Liver (tissue), 9 donors: ENCODE results near the gene LOX. TPM values are rescaled to one million over a fixed set of nuclear protein-coding genes. Genes with fewer than 3 reads are reported as not detected.

Source experiments
- DNase-seq: peaks from one replicate; pipeline ENCODE4 v3.0.0-alpha.2; 2017; ENCODE audit warnings: low spot score
- H3K27ac ChIP-seq, 2 donors: one replicate each; pipeline ENCODE4 v1.7.0; 2013; ENCODE audit warnings: inconsistent platforms in 2 of 2, low read length in 2 of 2, control low read depth in 1 of 2, low read depth in 1 of 2, mild to moderate bottlenecking in 1 of 2
- H3K27me3 ChIP-seq, 4 donors: one replicate each; pipeline versions ENCODE4 v1.6.1 to v1.7.0; 2013; ENCODE audit warnings: low read length in 3 of 4, inconsistent platforms in 1 of 4, mild to moderate bottlenecking in 1 of 4, moderate library complexity in 1 of 4; ENCODE audit not compliant: control insufficient read depth in 4 of 4, insufficient read depth in 4 of 4
- H3K36me3 ChIP-seq, 4 donors: one replicate each; pipeline versions ENCODE4 v1.6.1 to v1.7.0; 2013; ENCODE audit warnings: low read length in 3 of 4, mild to moderate bottlenecking in 3 of 4, low read depth in 1 of 4, moderate library complexity in 1 of 4; ENCODE audit not compliant: control insufficient read depth in 4 of 4, insufficient read depth in 3 of 4
- H3K4me1 ChIP-seq, 4 donors: one replicate each; pipeline versions ENCODE4 v1.6.1 to v1.7.0; 2013; ENCODE audit warnings: low read length in 3 of 4, mild to moderate bottlenecking in 3 of 4, moderate library complexity in 1 of 4; ENCODE audit not compliant: control insufficient read depth in 4 of 4, insufficient read depth in 4 of 4
- H3K4me3 ChIP-seq, 3 donors: one replicate each; pipeline versions ENCODE4 v1.6.1 to v1.7.0; 2013; ENCODE audit warnings: low read length in 3 of 3, control low read depth in 1 of 3, low read depth in 1 of 3, mild to moderate bottlenecking in 1 of 3
- H3K9ac ChIP-seq, 2 donors: one replicate each; pipeline ENCODE4 v1.7.0; 2013; ENCODE audit warnings: low read length in 2 of 2, mild to moderate bottlenecking in 2 of 2, moderate library complexity in 2 of 2, control low read depth in 1 of 2, low read depth in 1 of 2
- H3K9me3 ChIP-seq, 4 donors: one replicate each; pipeline versions ENCODE4 v1.6.1 to v1.7.0; 2013; ENCODE audit warnings: low read length in 3 of 4; ENCODE audit not compliant: control insufficient read depth in 4 of 4
- EGR1 ChIP-seq, 2 donors: IDR thresholded peaks; 2 replicates each; pipeline ENCODE4 v1.6.1; 2016 to 2018; ENCODE audit warnings: antibody characterized with exemption in 2 of 2, low read depth in 2 of 2
- FOXA1 ChIP-seq: IDR thresholded peaks from 2 replicates; pipeline ENCODE4 v1.6.1; 2016; ENCODE audit warnings: antibody characterized with exemption
- FOXA2 ChIP-seq: IDR thresholded peaks from 2 replicates; pipeline ENCODE4 v1.6.1; 2016; ENCODE audit warnings: antibody characterized with exemption
- GABPA ChIP-seq, 2 donors: IDR thresholded peaks in 1 of 2; conservative IDR thresholded peaks in 1 of 2; 2 replicates each; pipeline ENCODE4 v1.6.1; 2016; ENCODE audit warnings: antibody characterized with exemption in 2 of 2, mild to moderate bottlenecking in 1 of 2, moderate library complexity in 1 of 2
- HNF4A ChIP-seq, 2 donors: conservative IDR thresholded peaks; 2 replicates each; pipeline ENCODE4 v1.6.1; 2016; ENCODE audit warnings: antibody characterized with exemption in 2 of 2, mild to moderate bottlenecking in 2 of 2
- HNF4G ChIP-seq: IDR thresholded peaks from 2 replicates; pipeline ENCODE4 v1.6.1; 2016; ENCODE audit warnings: antibody characterized with exemption
- JUND ChIP-seq, 2 donors: IDR thresholded peaks; 2 replicates each; pipeline ENCODE4 v1.6.1; 2016; ENCODE audit warnings: antibody characterized with exemption in 2 of 2
- NR2F2 ChIP-seq: IDR thresholded peaks from 2 replicates; pipeline ENCODE4 v1.6.1; 2016; ENCODE audit warnings: antibody characterized with exemption
- RAD21 ChIP-seq, 2 donors: IDR thresholded peaks; 2 replicates each; pipeline ENCODE4 v1.6.1; 2016; ENCODE audit warnings: antibody characterized with exemption in 2 of 2, mild to moderate bottlenecking in 2 of 2
- RXRA ChIP-seq, 2 donors: IDR thresholded peaks; 2 replicates each; pipeline ENCODE4 v1.6.1; 2017 to 2018; ENCODE audit warnings: antibody characterized with exemption in 2 of 2, mild to moderate bottlenecking in 1 of 2
- SP1 ChIP-seq: IDR thresholded peaks from 2 replicates; pipeline ENCODE4 v1.6.1; 2018; ENCODE audit warnings: antibody characterized with exemption, mild to moderate bottlenecking
- TAF1 ChIP-seq: conservative IDR thresholded peaks from 2 replicates; pipeline ENCODE4 v1.6.1; 2016; ENCODE audit warnings: antibody characterized with exemption, mild to moderate bottlenecking
- YY1 ChIP-seq: IDR thresholded peaks from 2 replicates; pipeline ENCODE4 v1.6.1; 2016; ENCODE audit warnings: antibody characterized with exemption, mild to moderate bottlenecking
- WGBS: extraction: QIAGEN DNeasy Blood & Tissue Kit; methylation state at CpG from one replicate; pipeline ENCODE4 v1.1.7; 2013; 5-methylcytosine and 5-hydroxymethylcytosine counted together
- polyA plus RNA-seq, 2 donors: library from polyadenylated mRNA; stranded (reverse) in 1 of 2; unstranded in 1 of 2; fragments of 200-250 nt in 1 of 2; fragments of >200 nt in 1 of 2; fragmentation: Nextera tagmentation in 1 of 2; extraction: Ambion mirVana in 1 of 2; gene quantifications; one replicate each; pipeline versions ENCODE4 v1.2.1 to v1.2.3, GENCODE V29; 2013 to 2015
- total RNA-seq, 2 donors: library from RNA; depleted of rRNA; stranded (reverse); fragments of >200 nt; gene quantifications; one replicate each; pipeline ENCODE4 v1.2.3, GENCODE V29; 2014
- TF ChIP-seq, protein P1 (sequence below): IDR thresholded peaks from 2 replicates; pipeline ENCODE4 v1.6.1; 2016; ENCODE audit warnings: antibody characterized with exemption, mild to moderate bottlenecking
- TF ChIP-seq, protein P2 (sequence below): IDR thresholded peaks from 2 replicates; pipeline ENCODE4 v1.6.1; 2016; ENCODE audit warnings: antibody characterized with exemption
- TF ChIP-seq, protein P3 (sequence below): IDR thresholded peaks from 2 replicates; pipeline ENCODE4 v1.6.1; 2016; ENCODE audit warnings: antibody characterized with exemption
- TF ChIP-seq, protein P4 (sequence below): IDR thresholded peaks from 2 replicates; pipeline ENCODE4 v1.6.1; 2016; ENCODE audit warnings: antibody characterized with exemption
- donor health status: healthy.
- donor health status: healthy.
- donor health status: healthy.
- donor health status: healthy.
- donor health status: healthy.

Gene LOX
- total and polyA plus RNA-seq, 4 donors = 0.42 to 2.2 (median 0.92) TPM

DNA sequence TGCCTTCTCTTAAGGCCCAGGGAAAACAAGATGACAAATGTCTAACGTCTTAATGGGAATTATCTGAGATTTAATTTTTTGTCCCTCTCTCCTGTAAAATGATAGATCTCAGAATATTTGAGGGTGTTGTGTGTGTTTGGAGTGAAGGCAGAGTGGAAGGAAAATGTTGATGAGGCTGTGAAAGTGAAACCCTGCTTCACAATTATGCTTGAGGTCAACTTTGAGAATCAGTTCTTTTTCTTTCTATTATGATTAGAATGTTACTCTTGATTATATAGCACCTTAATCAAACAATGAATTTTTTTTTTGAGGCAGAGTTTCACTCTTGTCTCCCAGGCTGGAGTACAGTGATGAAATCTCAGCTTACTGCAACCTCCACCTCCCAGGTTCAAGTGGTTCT, 5.5 kb upstream of the LOX start:
- WGBS = 85% methylated on average over 1 of the region's 1 CpG
- H3K4me3 ChIP-seq = no peak overlapping the region
- H3K9ac ChIP-seq = no peak overlapping the region
- no peaks in the 10 kb centered on the region for H3K9me3 ChIP-seq
- no peak for DNase-seq
- TF ChIP-seq, protein P1, sequence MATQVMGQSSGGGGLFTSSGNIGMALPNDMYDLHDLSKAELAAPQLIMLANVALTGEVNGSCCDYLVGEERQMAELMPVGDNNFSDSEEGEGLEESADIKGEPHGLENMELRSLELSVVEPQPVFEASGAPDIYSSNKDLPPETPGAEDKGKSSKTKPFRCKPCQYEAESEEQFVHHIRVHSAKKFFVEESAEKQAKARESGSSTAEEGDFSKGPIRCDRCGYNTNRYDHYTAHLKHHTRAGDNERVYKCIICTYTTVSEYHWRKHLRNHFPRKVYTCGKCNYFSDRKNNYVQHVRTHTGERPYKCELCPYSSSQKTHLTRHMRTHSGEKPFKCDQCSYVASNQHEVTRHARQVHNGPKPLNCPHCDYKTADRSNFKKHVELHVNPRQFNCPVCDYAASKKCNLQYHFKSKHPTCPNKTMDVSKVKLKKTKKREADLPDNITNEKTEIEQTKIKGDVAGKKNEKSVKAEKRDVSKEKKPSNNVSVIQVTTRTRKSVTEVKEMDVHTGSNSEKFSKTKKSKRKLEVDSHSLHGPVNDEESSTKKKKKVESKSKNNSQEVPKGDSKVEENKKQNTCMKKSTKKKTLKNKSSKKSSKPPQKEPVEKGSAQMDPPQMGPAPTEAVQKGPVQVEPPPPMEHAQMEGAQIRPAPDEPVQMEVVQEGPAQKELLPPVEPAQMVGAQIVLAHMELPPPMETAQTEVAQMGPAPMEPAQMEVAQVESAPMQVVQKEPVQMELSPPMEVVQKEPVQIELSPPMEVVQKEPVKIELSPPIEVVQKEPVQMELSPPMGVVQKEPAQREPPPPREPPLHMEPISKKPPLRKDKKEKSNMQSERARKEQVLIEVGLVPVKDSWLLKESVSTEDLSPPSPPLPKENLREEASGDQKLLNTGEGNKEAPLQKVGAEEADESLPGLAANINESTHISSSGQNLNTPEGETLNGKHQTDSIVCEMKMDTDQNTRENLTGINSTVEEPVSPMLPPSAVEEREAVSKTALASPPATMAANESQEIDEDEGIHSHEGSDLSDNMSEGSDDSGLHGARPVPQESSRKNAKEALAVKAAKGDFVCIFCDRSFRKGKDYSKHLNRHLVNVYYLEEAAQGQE = no peak
- no peak for TF ChIP-seq YY1
- TF ChIP-seq, protein P2, sequence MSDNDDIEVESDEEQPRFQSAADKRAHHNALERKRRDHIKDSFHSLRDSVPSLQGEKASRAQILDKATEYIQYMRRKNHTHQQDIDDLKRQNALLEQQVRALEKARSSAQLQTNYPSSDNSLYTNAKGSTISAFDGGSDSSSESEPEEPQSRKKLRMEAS = no peak
- no peak for TF ChIP-seq RAD21 (IDR thresholded peaks at IDR 0.05)
- no peak for TF ChIP-seq RXRA (IDR thresholded peaks at IDR 0.05)
- TF ChIP-seq FOXA2 = no peak
- no peak for TF ChIP-seq HNF4A (conservative IDR thresholded peaks at IDR 0.05)
- no peak for TF ChIP-seq FOXA1
- TF ChIP-seq, protein P3, sequence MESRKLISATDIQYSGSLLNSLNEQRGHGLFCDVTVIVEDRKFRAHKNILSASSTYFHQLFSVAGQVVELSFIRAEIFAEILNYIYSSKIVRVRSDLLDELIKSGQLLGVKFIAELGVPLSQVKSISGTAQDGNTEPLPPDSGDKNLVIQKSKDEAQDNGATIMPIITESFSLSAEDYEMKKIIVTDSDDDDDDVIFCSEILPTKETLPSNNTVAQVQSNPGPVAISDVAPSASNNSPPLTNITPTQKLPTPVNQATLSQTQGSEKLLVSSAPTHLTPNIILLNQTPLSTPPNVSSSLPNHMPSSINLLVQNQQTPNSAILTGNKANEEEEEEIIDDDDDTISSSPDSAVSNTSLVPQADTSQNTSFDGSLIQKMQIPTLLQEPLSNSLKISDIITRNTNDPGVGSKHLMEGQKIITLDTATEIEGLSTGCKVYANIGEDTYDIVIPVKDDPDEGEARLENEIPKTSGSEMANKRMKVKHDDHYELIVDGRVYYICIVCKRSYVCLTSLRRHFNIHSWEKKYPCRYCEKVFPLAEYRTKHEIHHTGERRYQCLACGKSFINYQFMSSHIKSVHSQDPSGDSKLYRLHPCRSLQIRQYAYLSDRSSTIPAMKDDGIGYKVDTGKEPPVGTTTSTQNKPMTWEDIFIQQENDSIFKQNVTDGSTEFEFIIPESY = no peak
- TF ChIP-seq, protein P4, sequence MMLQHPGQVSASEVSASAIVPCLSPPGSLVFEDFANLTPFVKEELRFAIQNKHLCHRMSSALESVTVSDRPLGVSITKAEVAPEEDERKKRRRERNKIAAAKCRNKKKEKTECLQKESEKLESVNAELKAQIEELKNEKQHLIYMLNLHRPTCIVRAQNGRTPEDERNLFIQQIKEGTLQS = no peak
- TF ChIP-seq GABPA (IDR thresholded peaks at IDR 0.05 in 1 of 2, conservative IDR thresholded peaks at IDR 0.05 in 1 of 2) = no peak
- no peak for TF ChIP-seq TAF1
- TF ChIP-seq JUND (IDR thresholded peaks at IDR 0.05) = no peak
- TF ChIP-seq EGR1 (IDR thresholded peaks at IDR 0.05; ENCODE audit: low read depth in 2 of 2) = no peak
- no peak for TF ChIP-seq HNF4G
- TF ChIP-seq NR2F2 = no peak
- no peak for TF ChIP-seq SP1
- no peaks in the 10 kb centered on the region for H3K36me3 ChIP-seq
- no peak overlapping the region for H3K27ac ChIP-seq
- peaks cover 0 to 2% (median 0%) of the 10 kb centered on the region in 4 donors for H3K4me1 ChIP-seq
- H3K27me3 ChIP-seq = no peaks in the 10 kb centered on the region

DNA sequence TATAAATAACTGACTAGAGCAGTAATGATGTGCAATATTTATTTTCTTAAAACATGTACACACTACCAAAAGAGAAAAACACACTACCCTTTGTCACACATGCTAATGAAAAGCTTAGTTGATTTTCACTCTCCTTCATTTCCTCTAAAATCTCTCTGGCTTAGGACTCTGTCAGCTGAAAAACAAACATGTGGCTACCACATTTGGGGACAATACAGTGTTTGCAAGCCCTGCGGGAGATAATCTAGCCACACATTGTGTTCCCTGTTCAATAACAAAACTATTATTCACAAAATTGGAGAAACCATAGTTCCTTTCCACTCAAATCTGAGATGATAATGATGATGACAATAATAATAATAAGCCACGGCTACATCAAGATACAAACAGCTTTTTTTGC, 3.5 kb upstream of the LOX start:
- no peak for DNase-seq
- no peak for TF ChIP-seq HNF4G
- Histone ChIP-seq H3K27ac (no peak overlapping the region), H3K4me1 (peaks cover 11 to 19% (median 17%) of the 10 kb centered on the region in 4 donors), H3K9ac (no peak overlapping the region), H3K36me3 (no peaks in the 10 kb centered on the region), H3K27me3 (no peaks in the 10 kb centered on the region), H3K4me3 (no peak overlapping the region), H3K9me3 (no peaks in the 10 kb centered on the region)
- 79% methylated on average over 2 of the region's 2 CpGs for WGBS
